ENCODE data around the gene GGTA1. TPM values are rescaled to one million over a fixed set of nuclear protein-coding genes. Genes with fewer than 3 reads are reported as not detected.

The GGTA1 gene
- total RNA-seq, 1 experiment from 2014 or later, result not detected

GRCh38 chr9:121455527-121456239 lies 44.0 kb downstream of the GGTA1 start:
- Histone ChIP-seq H3K36me3 (ENCODE audit: control insufficient read depth in 1 of 2, insufficient read depth in 2 of 2, low read length in 2 of 2) (no peaks in the 10 kb centered on the region), H3K9ac (ENCODE audit: low read length) (no peak overlapping the region), H4K20me1 (ENCODE audit: insufficient read depth) (no peaks in the 10 kb centered on the region), H2AFZ (ENCODE audit: low read depth, low read length, poor library complexity, severe bottlenecking) (no peak overlapping the region), H3K9me3 (ENCODE audit: control insufficient read depth in 1 of 2, insufficient read depth in 1 of 2, low read depth in 1 of 2, low read length in 2 of 2) (no peaks in the 10 kb centered on the region), H3K4me1 (ENCODE audit: control insufficient read depth in 1 of 2, insufficient read depth in 2 of 2, low read length in 2 of 2) (no peaks in the 10 kb centered on the region), H3K9me2 (ENCODE audit: insufficient read depth) (no peaks in the 10 kb centered on the region), H3K4me2 (ENCODE audit: low read length) (no peak overlapping the region), H3K27me3 (ENCODE audit: insufficient read depth, low read length) (peaks cover 12% of the 10 kb centered on the region; the same call in 1 of the 2 replicates), H3K27ac (ENCODE audit: low read depth, low read length) (no peak overlapping the region), H3K4me3 (replicated peaks in 1 of 2; ENCODE audit: low read depth in 1 of 2, low read length in 2 of 2) (no peak overlapping the region), H3K79me2 (ENCODE audit: insufficient read depth, low read length) (no peaks in the 10 kb centered on the region)
- no TSS peak for BruUV-seq (replicated peaks)
- CTCF ChIA-PET, result interaction anchor here (1.1 to 1.5 kb wide), 2 partner anchors 8 to 11 kb away, joined by 3 to 4 read pairs; no protein-coding TSS in a partner anchor
- ATAC-seq (no peak), DNase-seq (ENCODE audit: low read depth, low spot score) (no peak)
- intact Hi-C loops (cut with micrococcal nuclease), result no loop called here
- POLR2A ChIA-PET, result no interaction called here
- RAD21 ChIA-PET (ENCODE audit: low non-redundant PET in 1 of 2, low total read pairs in 2 of 2, uncharacterized antibody in 2 of 2, unreplicated experiment in 2 of 2), result no interaction called here
- TF ChIP-seq CBX3 (IDR thresholded peaks at IDR 0.05; ENCODE audit: low read depth) (no peak), POLR2AphosphoS5 (IDR thresholded peaks at IDR 0.05; ENCODE audit: low read depth, low read length) (no peak), SRF (IDR thresholded peaks at IDR 0.05; ENCODE audit: low read depth) (no peak), ELF1 (IDR thresholded peaks at IDR 0.05; ENCODE audit: borderline replicate concordance, low read depth) (no peak), ZFX (IDR thresholded peaks at IDR 0.05) (no peak), YY1 (IDR thresholded peaks at IDR 0.05; ENCODE audit: extremely low read depth, insufficient replicate concordance, low read depth, low read length) (no peak), FOSL1 (IDR thresholded peaks at IDR 0.05; ENCODE audit: low read depth) (no peak), POLR2A (IDR thresholded peaks at IDR 0.05; ENCODE audit: borderline replicate concordance, extremely low read depth, insufficient read depth, insufficient read length) (no peak), TCF7L2 (IDR thresholded peaks at IDR 0.05; ENCODE audit: borderline replicate concordance, extremely low read depth, insufficient read depth, insufficient read length) (no peak), SP1 (IDR thresholded peaks at IDR 0.05; ENCODE audit: low read depth) (no peak), JUND (IDR thresholded peaks at IDR 0.05) (no peak), RAD21 (IDR thresholded peaks at IDR 0.05; ENCODE audit: low read depth) (no peak), EZH2 (IDR thresholded peaks at IDR 0.05) (no peak), EZH2phosphoT487 (IDR thresholded peaks at IDR 0.05; ENCODE audit: borderline replicate concordance) (no peak), CTCF (IDR thresholded peaks at IDR 0.05 in 2 of 3, conservative IDR thresholded peaks at IDR 0.05 in 1 of 3; ENCODE audit: borderline replicate concordance in 1 of 3, insufficient read depth in 1 of 3, low read depth in 2 of 3, low read length in 2 of 3) (no peak), ZNF274 (IDR thresholded peaks at IDR 0.05; ENCODE audit: low read depth, low read length) (no peak), SIN3A (IDR thresholded peaks at IDR 0.05; ENCODE audit: low read depth) (no peak), EGR1 (IDR thresholded peaks at IDR 0.05; ENCODE audit: low read depth) (no peak)
- TF ChIP-seq, protein P1, sequence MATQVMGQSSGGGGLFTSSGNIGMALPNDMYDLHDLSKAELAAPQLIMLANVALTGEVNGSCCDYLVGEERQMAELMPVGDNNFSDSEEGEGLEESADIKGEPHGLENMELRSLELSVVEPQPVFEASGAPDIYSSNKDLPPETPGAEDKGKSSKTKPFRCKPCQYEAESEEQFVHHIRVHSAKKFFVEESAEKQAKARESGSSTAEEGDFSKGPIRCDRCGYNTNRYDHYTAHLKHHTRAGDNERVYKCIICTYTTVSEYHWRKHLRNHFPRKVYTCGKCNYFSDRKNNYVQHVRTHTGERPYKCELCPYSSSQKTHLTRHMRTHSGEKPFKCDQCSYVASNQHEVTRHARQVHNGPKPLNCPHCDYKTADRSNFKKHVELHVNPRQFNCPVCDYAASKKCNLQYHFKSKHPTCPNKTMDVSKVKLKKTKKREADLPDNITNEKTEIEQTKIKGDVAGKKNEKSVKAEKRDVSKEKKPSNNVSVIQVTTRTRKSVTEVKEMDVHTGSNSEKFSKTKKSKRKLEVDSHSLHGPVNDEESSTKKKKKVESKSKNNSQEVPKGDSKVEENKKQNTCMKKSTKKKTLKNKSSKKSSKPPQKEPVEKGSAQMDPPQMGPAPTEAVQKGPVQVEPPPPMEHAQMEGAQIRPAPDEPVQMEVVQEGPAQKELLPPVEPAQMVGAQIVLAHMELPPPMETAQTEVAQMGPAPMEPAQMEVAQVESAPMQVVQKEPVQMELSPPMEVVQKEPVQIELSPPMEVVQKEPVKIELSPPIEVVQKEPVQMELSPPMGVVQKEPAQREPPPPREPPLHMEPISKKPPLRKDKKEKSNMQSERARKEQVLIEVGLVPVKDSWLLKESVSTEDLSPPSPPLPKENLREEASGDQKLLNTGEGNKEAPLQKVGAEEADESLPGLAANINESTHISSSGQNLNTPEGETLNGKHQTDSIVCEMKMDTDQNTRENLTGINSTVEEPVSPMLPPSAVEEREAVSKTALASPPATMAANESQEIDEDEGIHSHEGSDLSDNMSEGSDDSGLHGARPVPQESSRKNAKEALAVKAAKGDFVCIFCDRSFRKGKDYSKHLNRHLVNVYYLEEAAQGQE (IDR thresholded peaks at IDR 0.05; ENCODE audit: low read depth), result no peak
- TF ChIP-seq, protein P2, sequence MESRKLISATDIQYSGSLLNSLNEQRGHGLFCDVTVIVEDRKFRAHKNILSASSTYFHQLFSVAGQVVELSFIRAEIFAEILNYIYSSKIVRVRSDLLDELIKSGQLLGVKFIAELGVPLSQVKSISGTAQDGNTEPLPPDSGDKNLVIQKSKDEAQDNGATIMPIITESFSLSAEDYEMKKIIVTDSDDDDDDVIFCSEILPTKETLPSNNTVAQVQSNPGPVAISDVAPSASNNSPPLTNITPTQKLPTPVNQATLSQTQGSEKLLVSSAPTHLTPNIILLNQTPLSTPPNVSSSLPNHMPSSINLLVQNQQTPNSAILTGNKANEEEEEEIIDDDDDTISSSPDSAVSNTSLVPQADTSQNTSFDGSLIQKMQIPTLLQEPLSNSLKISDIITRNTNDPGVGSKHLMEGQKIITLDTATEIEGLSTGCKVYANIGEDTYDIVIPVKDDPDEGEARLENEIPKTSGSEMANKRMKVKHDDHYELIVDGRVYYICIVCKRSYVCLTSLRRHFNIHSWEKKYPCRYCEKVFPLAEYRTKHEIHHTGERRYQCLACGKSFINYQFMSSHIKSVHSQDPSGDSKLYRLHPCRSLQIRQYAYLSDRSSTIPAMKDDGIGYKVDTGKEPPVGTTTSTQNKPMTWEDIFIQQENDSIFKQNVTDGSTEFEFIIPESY (IDR thresholded peaks at IDR 0.05; ENCODE audit: extremely low read depth, insufficient replicate concordance, low read length), result no peak

Data from HCT116 (cell line).